LNCaP clone FGC (cell line): ENCODE results near the gene BNC2.

ENCODE experiments used
- DNase-seq: peaks from one replicate; pipeline ENCODE4 v3.0.0-alpha.2; 2011; ENCODE audit warnings: low read depth
- H3K4me3 ChIP-seq: 2 replicates; pipeline ENCODE4 v1.5.1; 2011; ENCODE audit warnings: mild to moderate bottlenecking, low read depth, low read length, control low read depth
- TF ChIP-seq, protein P1 (sequence below): IDR thresholded peaks from 2 replicates; pipeline ENCODE4 v1.5.1; 2012; ENCODE audit warnings: mild to moderate bottlenecking; ENCODE audit not compliant: control insufficient read depth, insufficient read depth; ENCODE audit errors: extremely low read depth

The BNC2 gene

DNA sequence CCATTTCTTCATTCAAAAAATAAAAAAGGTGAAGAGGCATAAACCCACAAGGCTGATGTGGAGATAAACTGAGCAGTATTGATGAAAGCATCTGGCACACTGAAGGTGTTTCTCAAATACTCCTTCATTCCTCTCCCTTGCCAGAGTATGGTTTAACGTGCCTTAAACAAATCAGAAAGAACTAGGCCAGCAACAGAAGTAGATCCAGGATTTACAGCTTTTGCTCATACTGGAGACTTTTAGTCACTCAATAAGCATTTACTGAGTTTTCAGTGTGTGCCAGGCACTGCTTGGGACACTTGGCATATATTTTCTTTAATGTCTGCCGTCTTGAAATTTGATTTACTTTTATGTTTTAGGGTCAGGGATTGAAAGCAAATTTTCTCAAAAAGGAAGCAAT, 53.0 kb downstream of the BNC2 start:
- TF ChIP-seq, protein P1, sequence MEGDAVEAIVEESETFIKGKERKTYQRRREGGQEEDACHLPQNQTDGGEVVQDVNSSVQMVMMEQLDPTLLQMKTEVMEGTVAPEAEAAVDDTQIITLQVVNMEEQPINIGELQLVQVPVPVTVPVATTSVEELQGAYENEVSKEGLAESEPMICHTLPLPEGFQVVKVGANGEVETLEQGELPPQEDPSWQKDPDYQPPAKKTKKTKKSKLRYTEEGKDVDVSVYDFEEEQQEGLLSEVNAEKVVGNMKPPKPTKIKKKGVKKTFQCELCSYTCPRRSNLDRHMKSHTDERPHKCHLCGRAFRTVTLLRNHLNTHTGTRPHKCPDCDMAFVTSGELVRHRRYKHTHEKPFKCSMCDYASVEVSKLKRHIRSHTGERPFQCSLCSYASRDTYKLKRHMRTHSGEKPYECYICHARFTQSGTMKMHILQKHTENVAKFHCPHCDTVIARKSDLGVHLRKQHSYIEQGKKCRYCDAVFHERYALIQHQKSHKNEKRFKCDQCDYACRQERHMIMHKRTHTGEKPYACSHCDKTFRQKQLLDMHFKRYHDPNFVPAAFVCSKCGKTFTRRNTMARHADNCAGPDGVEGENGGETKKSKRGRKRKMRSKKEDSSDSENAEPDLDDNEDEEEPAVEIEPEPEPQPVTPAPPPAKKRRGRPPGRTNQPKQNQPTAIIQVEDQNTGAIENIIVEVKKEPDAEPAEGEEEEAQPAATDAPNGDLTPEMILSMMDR = no peak
- no peak for DNase-seq
- H3K4me3 ChIP-seq = no peak overlapping the region

DNA sequence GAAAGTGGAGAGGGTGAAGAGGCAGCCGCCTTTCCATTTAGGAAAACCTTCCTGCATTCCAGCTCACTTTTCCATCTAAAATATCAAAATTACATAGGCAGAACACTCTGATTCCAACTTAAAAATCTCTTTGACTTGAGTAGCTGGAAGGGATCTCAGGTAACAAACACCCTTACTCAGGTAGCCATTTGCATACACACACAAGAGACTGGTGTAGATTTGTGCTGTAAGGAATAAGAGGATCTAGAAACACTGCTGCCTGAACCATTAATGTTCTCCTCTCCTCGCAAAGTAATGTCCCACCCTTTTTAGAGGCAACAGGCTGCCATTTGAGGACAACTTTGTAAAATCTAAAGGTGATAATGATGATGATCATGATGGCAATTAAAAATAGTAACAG, 53.5 kb downstream of the BNC2 start:
- H3K4me3 ChIP-seq = no peak overlapping the region
- no peak for DNase-seq
- TF ChIP-seq, protein P1 = no peak

DNA sequence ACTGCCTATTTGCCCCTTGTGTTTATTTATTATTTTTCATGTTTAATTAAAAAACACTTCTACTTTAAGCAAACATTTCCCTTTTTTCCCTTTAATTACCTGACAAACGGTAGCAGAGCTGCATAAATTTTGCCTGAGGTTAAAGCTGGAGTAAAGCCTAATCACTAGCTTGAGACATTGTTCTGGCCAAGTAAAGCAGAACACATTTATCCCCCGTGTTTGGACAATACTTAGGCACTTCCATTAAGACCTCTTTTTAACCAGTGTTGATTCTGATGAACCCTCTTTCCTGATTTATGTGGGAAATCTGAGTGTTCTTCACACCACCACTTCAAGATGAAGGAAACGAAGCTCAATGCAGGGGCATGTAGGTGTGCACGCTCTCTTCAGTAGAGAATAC, 54.5 kb downstream of the BNC2 start:
- DNase-seq = no peak
- TF ChIP-seq, protein P1 = no peak
- no peak overlapping the region for H3K4me3 ChIP-seq

DNA sequence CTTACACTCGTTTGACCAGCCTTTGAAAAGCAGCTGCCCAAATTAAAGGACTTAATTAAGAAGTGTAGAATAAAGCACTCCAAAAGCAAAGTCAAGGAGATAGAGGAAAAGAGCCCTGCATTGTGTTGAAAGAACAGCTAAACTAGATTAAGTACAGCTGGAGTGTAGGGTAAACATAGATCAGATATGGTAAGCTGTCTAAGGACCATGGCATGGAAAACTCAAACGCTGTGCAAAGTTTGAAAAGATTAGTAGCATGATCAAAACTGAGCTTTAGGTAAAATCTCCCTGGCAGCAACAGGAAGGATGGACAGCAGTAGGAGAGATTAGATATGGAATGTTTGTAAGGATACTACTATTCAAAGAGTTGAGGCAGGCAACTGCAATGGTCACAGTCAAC, 55.4 kb downstream of the BNC2 start:
- no peak for DNase-seq
- TF ChIP-seq, protein P1 = no peak
- H3K4me3 ChIP-seq = no peak overlapping the region

DNA sequence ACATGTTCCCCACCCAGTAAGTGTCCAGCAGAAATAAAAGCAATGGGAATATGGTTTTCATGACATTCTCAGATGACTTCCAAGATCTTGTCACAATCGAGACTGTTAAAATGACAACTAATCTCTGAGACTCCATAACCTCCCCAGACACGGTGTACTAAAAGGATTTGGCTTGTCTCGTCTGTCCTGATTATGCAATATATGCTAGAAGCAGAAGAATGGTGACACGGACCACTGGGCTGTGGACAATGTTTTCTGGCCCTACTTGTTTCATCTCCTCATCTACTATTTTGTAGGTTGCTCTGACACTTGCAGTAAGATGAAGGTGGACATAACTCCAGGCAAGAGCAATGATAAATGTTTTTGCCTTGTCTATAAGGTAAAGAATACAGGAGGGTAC, 56.6 kb downstream of the BNC2 start:
- no peak overlapping the region for H3K4me3 ChIP-seq
- no peak for DNase-seq
- TF ChIP-seq, protein P1 = no peak

DNA sequence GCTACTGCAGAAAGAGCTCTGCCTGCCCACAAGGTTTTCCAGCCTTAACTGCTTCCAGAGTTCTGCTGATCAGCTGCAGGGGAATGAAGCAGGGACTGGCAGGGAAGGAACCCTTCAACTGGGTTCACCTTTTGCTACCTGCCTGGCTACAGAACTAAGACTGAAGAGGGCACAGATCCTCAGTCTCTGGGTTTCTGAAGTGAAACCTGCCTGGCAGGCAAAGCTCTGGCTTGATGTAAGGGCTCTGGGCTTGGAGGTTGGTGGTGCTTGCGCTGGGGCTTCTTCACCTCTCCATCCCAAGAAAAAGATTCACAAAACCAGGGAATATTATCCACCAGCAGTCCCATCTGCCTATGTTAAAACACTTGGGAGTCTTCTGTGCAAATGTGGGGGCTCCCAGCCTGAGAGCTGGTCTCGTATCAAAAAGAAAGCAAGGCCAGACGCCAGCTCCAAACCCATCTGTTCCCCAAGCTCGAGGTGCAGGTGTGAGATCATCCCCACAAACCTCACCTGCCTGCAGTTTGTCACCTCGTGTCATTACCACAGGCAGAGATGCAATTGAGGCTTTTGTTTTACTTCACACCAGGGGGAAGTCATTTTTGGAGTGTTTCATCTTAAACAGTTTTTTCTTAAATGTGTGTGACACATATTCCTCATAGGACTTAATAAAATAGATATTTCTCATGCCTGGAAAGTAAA, 58.3 kb downstream of the BNC2 start:
- no peak overlapping the region for H3K4me3 ChIP-seq
- no peak for DNase-seq

More for the DNA sequence above, 58.3 kb downstream of the BNC2 start:
- TF ChIP-seq, protein P1 = no peak
